Measurements from ENCODE around the gene CTNNA2.

The CTNNA2 gene

GRCh38 chr2:79817288-79817687 lies 304.4 kb downstream of the CTNNA2 start:
- Mint-ChIP-seq H3K9me3 (peaks cover 1 to 14% of the 10 kb centered on the region in 2 donors), H3K4me1 (no peaks in the 10 kb centered on the region), H3K27me3 (no peaks in the 10 kb centered on the region), H3K27ac (no peak overlapping the region), H3K4me3 (no peak overlapping the region), H3K36me3 (no peaks in the 10 kb centered on the region)
- DNase-seq (no peak), ATAC-seq (replicated peaks) (no peak)

GRCh38 chr2:79820281-79820680 lies 307.4 kb downstream of the CTNNA2 start:
- no peaks in the 10 kb centered on the region for H3K27me3 Mint-ChIP-seq
- H3K36me3 Mint-ChIP-seq, result no peaks in the 10 kb centered on the region
- no peak for ATAC-seq (replicated peaks)
- H3K4me1 Mint-ChIP-seq, result no peaks in the 10 kb centered on the region
- H3K9me3 Mint-ChIP-seq, result peaks cover 2 to 13% of the 10 kb centered on the region in 2 donors
- no peak for DNase-seq
- H3K4me3 Mint-ChIP-seq, result no peak overlapping the region
- no peak overlapping the region for H3K27ac Mint-ChIP-seq

- H3K9me3 Mint-ChIP-seq, result peaks cover 1 to 5% of the 10 kb centered on the region in 2 donors
- H3K27me3 Mint-ChIP-seq, result no peaks in the 10 kb centered on the region
- no peak overlapping the region for H3K27ac Mint-ChIP-seq
- H3K4me3 Mint-ChIP-seq, result no peak overlapping the region
- no peak for ATAC-seq (replicated peaks)
- no peaks in the 10 kb centered on the region for H3K36me3 Mint-ChIP-seq
- no peak for DNase-seq
- H3K4me1 Mint-ChIP-seq, result no peaks in the 10 kb centered on the region
Measured at GRCh38 chr2:79822136-79822535, 309.3 kb downstream of the CTNNA2 start.

GRCh38 chr2:79824086-79824786 lies 311.4 kb downstream of the CTNNA2 start:
- ATAC-seq (replicated peaks), result no peak
- Mint-ChIP-seq H3K27me3 (no peaks in the 10 kb centered on the region), H3K36me3 (no peaks in the 10 kb centered on the region), H3K4me3 (no peak overlapping the region), H3K4me1 (no peaks in the 10 kb centered on the region), H3K27ac (no peak overlapping the region), H3K9me3 (peaks cover 1 to 5% of the 10 kb centered on the region in 2 donors)
- DNase-seq, result no peak

GRCh38 chr2:79827881-79828280 lies 315.0 kb downstream of the CTNNA2 start:
- Mint-ChIP-seq H3K9me3 (peaks cover 3 to 5% of the 10 kb centered on the region in 2 donors), H3K27me3 (no peaks in the 10 kb centered on the region), H3K27ac (no peak overlapping the region), H3K4me1 (no peaks in the 10 kb centered on the region), H3K4me3 (no peak overlapping the region), H3K36me3 (no peaks in the 10 kb centered on the region)
- no peak for ATAC-seq (replicated peaks)
- DNase-seq, result no peak

GRCh38 chr2:79830501-79830900 lies 317.6 kb downstream of the CTNNA2 start:
- DNase-seq (no peak), ATAC-seq (replicated peaks) (no peak)
- Mint-ChIP-seq H3K4me1 (no peaks in the 10 kb centered on the region), H3K9me3 (peaks cover 0 to 1% of the 10 kb centered on the region in 2 donors), H3K27me3 (no peaks in the 10 kb centered on the region), H3K27ac (no peak overlapping the region), H3K4me3 (no peak overlapping the region), H3K36me3 (no peaks in the 10 kb centered on the region)

GRCh38 chr2:79831961-79832360 lies 319.1 kb downstream of the CTNNA2 start:
- DNase-seq, result no peak
- no peaks in the 10 kb centered on the region for H3K4me1 Mint-ChIP-seq
- H3K27me3 Mint-ChIP-seq, result no peaks in the 10 kb centered on the region
- peaks cover 0 to 1% of the 10 kb centered on the region in 2 donors for H3K9me3 Mint-ChIP-seq
- ATAC-seq (replicated peaks), result no peak
- H3K27ac Mint-ChIP-seq, result no peak overlapping the region
- no peak overlapping the region for H3K4me3 Mint-ChIP-seq
- no peaks in the 10 kb centered on the region for H3K36me3 Mint-ChIP-seq

GRCh38 chr2:79832511-79833234 lies 319.8 kb downstream of the CTNNA2 start:
- Mint-ChIP-seq H3K27ac (no peak overlapping the region), H3K4me3 (no peak overlapping the region), H3K4me1 (no peaks in the 10 kb centered on the region), H3K9me3 (peaks cover 0 to 1% of the 10 kb centered on the region in 2 donors), H3K36me3 (no peaks in the 10 kb centered on the region), H3K27me3 (no peaks in the 10 kb centered on the region)
- DNase-seq, result no peak
- no peak for ATAC-seq (replicated peaks)

GRCh38 chr2:79833235-79833878 lies 320.5 kb downstream of the CTNNA2 start:
- Mint-ChIP-seq H3K9me3 (peaks cover 0 to 3% of the 10 kb centered on the region in 2 donors), H3K36me3 (no peaks in the 10 kb centered on the region), H3K27me3 (no peaks in the 10 kb centered on the region), H3K4me1 (no peaks in the 10 kb centered on the region), H3K27ac (no peak overlapping the region), H3K4me3 (no peak overlapping the region)
- ATAC-seq (replicated peaks) (no peak), DNase-seq (no peak)

- H3K27ac Mint-ChIP-seq, result no peak overlapping the region
- no peaks in the 10 kb centered on the region for H3K36me3 Mint-ChIP-seq
- H3K4me3 Mint-ChIP-seq, result no peak overlapping the region
- DNase-seq (no peak), ATAC-seq (replicated peaks) (no peak)
- no peaks in the 10 kb centered on the region for H3K27me3 Mint-ChIP-seq
- H3K4me1 Mint-ChIP-seq, result no peaks in the 10 kb centered on the region
- peaks cover 0 to 5% of the 10 kb centered on the region in 2 donors for H3K9me3 Mint-ChIP-seq
Measured at GRCh38 chr2:79835911-79836310, 323.1 kb downstream of the CTNNA2 start.

- ATAC-seq (replicated peaks) (no peak), DNase-seq (no peak)
- Mint-ChIP-seq H3K4me3 (no peak overlapping the region), H3K4me1 (no peaks in the 10 kb centered on the region), H3K36me3 (no peaks in the 10 kb centered on the region), H3K27me3 (no peaks in the 10 kb centered on the region), H3K9me3 (no peaks in the 10 kb centered on the region), H3K27ac (no peak overlapping the region)
Measured at GRCh38 chr2:79844011-79844410, 331.2 kb downstream of the CTNNA2 start.

GRCh38 chr2:79846878-79847277 lies 334.0 kb downstream of the CTNNA2 start:
- ATAC-seq (replicated peaks), result no peak
- H3K36me3 Mint-ChIP-seq, result no peaks in the 10 kb centered on the region
- no peaks in the 10 kb centered on the region for H3K27me3 Mint-ChIP-seq
- no peak overlapping the region for H3K27ac Mint-ChIP-seq
- H3K9me3 Mint-ChIP-seq, result no peaks in the 10 kb centered on the region
- H3K4me3 Mint-ChIP-seq, result no peak overlapping the region
- no peaks in the 10 kb centered on the region for H3K4me1 Mint-ChIP-seq
- no peak for DNase-seq

GRCh38 chr2:79849241-79849640 lies 336.4 kb downstream of the CTNNA2 start:
- Mint-ChIP-seq H3K27ac (no peak overlapping the region), H3K9me3 (no peaks in the 10 kb centered on the region), H3K27me3 (no peaks in the 10 kb centered on the region), H3K4me1 (no peaks in the 10 kb centered on the region), H3K4me3 (no peak overlapping the region), H3K36me3 (no peaks in the 10 kb centered on the region)
- no peak for DNase-seq
- ATAC-seq (replicated peaks), result no peak

- Mint-ChIP-seq H3K9me3 (no peaks in the 10 kb centered on the region), H3K36me3 (no peaks in the 10 kb centered on the region), H3K27me3 (no peaks in the 10 kb centered on the region), H3K27ac (no peak overlapping the region), H3K4me3 (no peak overlapping the region), H3K4me1 (no peaks in the 10 kb centered on the region)
- ATAC-seq (replicated peaks) (no peak), DNase-seq (no peak)
Measured at GRCh38 chr2:79849949-79850348, 337.1 kb downstream of the CTNNA2 start.

GRCh38 chr2:79850912-79851311 lies 338.1 kb downstream of the CTNNA2 start:
- H3K27me3 Mint-ChIP-seq, result no peaks in the 10 kb centered on the region
- no peaks in the 10 kb centered on the region for H3K9me3 Mint-ChIP-seq
- DNase-seq, result no peak
- no peak overlapping the region for H3K4me3 Mint-ChIP-seq
- no peak for ATAC-seq (replicated peaks)
- H3K27ac Mint-ChIP-seq, result no peak overlapping the region
- H3K4me1 Mint-ChIP-seq, result no peaks in the 10 kb centered on the region
- H3K36me3 Mint-ChIP-seq, result no peaks in the 10 kb centered on the region

All from stimulated activated naive B cell treated with anti-CD40 and anti-IgM and Interleukin-4, amounts not matched to agents 10 μg/mL and 1 μg/mL and 100 μg/mL, for 72 hours (primary cell).